Ishikawa (cell line): ENCODE measurements around the gene ECSIT.
A peak's percentile ranks its signal among the peaks of the same experiment; 100 is the strongest.

Source experiments
- CEBPB ChIP-seq: IDR thresholded peaks from 2 replicates; pipeline ENCODE4 v1.6.1; 2012
- CREB1 ChIP-seq: IDR thresholded peaks from 2 replicates; pipeline ENCODE4 v1.6.1; 2012; ENCODE audit warnings: low read depth
- EGR1 ChIP-seq: IDR thresholded peaks from 2 replicates; pipeline ENCODE4 v1.6.1; 2012
- EP300 ChIP-seq: IDR thresholded peaks from 2 replicates; pipeline ENCODE4 v1.6.1; 2012; ENCODE audit warnings: borderline replicate concordance
- FOXM1 ChIP-seq: IDR thresholded peaks from 2 replicates; pipeline ENCODE4 v1.6.1; 2012; ENCODE audit warnings: low read depth, borderline replicate concordance
- NFIC ChIP-seq: IDR thresholded peaks from 2 replicates; pipeline ENCODE4 v1.6.1; 2012
- RAD21 ChIP-seq: IDR thresholded peaks from 2 replicates; pipeline ENCODE4 v1.6.1; 2012; ENCODE audit warnings: low read depth
- TAF1 ChIP-seq: IDR thresholded peaks from 2 replicates; pipeline ENCODE4 v1.6.1; 2012; ENCODE audit warnings: low read depth, mild to moderate bottlenecking
- TCF12 ChIP-seq: IDR thresholded peaks from 2 replicates; pipeline ENCODE4 v1.6.1; 2012; ENCODE audit warnings: low read depth
- TEAD4 ChIP-seq: IDR thresholded peaks from 2 replicates; pipeline ENCODE4 v1.6.1; 2012
- YY1 ChIP-seq: IDR thresholded peaks from 2 replicates; pipeline ENCODE4 v1.6.1; 2012; ENCODE audit warnings: low read depth
- ZBTB7A ChIP-seq: IDR thresholded peaks from 2 replicates; pipeline ENCODE4 v1.6.1; 2012; ENCODE audit warnings: low read depth
- TF ChIP-seq, protein P1 (sequence below): IDR thresholded peaks from 2 replicates; pipeline ENCODE4 v1.6.1; 2012
- TF ChIP-seq, protein P2 (sequence below): IDR thresholded peaks from 2 replicates; pipeline ENCODE4 v1.6.1; 2012; ENCODE audit warnings: low read depth, mild to moderate bottlenecking
- TF ChIP-seq, protein P3 (sequence below): IDR thresholded peaks from 2 replicates; pipeline ENCODE4 v1.6.1; 2012

Gene ECSIT, protein sequence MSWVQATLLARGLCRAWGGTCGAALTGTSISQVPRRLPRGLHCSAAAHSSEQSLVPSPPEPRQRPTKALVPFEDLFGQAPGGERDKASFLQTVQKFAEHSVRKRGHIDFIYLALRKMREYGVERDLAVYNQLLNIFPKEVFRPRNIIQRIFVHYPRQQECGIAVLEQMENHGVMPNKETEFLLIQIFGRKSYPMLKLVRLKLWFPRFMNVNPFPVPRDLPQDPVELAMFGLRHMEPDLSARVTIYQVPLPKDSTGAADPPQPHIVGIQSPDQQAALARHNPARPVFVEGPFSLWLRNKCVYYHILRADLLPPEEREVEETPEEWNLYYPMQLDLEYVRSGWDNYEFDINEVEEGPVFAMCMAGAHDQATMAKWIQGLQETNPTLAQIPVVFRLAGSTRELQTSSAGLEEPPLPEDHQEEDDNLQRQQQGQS

DNA sequence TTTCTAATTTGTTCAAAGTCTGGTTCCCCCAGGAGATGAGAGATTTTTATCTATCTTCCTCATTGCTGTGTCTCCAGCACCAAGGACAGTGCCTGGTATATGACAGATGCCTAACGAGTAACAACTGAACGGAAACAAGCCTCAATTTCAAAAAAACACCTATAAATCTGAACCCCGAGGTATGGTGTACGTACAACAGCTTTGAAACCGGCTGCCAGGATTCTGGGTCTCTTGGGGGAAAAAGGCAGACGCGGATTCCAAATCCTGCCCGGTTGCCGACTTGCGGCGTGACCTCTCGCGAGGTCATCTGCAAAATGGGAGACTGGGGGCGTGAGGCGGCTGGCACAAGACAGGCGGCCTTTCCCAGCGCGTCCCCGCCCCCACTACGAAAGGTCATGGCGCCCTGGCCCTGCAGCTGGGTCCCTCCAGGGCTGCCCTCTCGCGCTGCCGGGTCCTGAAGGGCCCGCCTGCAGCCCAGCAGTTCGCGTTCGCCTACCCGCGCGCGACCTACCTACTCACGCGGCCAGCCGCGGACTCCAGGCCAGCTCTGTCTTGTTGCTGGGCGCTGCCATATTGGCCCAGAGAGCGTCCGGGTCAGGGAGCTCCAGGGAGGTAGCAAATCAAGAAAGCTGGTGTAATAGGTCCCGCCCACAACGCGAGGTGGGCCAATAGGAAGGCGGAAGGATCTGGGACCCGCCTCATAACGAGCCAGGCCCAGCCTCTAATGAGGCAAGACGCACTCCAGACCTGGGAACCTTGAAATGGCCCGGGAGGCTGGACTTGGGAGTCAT, at the start of gene ECSIT:
TSS of gene ECSIT (minus strand) at position 584 of the 791 bp plus-strand sequence. CDS start 9,964 bp downstream, outside the sequence.
- TF ChIP-seq NFIC (no peak), CEBPB (no peak), TEAD4 (no peak), TCF12 (no peak), CREB1 (no peak), EGR1 (peak; percentile 60), YY1 (peak; percentile 98), ZBTB7A (no peak), TAF1 (peak; percentile 85), EP300 (no peak), RAD21 (no peak)
- TF ChIP-seq, protein P1, sequence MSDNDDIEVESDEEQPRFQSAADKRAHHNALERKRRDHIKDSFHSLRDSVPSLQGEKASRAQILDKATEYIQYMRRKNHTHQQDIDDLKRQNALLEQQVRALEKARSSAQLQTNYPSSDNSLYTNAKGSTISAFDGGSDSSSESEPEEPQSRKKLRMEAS, result peak; percentile 77
- TF ChIP-seq, protein P2, sequence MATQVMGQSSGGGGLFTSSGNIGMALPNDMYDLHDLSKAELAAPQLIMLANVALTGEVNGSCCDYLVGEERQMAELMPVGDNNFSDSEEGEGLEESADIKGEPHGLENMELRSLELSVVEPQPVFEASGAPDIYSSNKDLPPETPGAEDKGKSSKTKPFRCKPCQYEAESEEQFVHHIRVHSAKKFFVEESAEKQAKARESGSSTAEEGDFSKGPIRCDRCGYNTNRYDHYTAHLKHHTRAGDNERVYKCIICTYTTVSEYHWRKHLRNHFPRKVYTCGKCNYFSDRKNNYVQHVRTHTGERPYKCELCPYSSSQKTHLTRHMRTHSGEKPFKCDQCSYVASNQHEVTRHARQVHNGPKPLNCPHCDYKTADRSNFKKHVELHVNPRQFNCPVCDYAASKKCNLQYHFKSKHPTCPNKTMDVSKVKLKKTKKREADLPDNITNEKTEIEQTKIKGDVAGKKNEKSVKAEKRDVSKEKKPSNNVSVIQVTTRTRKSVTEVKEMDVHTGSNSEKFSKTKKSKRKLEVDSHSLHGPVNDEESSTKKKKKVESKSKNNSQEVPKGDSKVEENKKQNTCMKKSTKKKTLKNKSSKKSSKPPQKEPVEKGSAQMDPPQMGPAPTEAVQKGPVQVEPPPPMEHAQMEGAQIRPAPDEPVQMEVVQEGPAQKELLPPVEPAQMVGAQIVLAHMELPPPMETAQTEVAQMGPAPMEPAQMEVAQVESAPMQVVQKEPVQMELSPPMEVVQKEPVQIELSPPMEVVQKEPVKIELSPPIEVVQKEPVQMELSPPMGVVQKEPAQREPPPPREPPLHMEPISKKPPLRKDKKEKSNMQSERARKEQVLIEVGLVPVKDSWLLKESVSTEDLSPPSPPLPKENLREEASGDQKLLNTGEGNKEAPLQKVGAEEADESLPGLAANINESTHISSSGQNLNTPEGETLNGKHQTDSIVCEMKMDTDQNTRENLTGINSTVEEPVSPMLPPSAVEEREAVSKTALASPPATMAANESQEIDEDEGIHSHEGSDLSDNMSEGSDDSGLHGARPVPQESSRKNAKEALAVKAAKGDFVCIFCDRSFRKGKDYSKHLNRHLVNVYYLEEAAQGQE, result peak; percentile 97
- TF ChIP-seq, protein P3, sequence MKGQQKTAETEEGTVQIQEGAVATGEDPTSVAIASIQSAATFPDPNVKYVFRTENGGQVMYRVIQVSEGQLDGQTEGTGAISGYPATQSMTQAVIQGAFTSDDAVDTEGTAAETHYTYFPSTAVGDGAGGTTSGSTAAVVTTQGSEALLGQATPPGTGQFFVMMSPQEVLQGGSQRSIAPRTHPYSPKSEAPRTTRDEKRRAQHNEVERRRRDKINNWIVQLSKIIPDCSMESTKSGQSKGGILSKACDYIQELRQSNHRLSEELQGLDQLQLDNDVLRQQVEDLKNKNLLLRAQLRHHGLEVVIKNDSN, result no peak

DNA sequence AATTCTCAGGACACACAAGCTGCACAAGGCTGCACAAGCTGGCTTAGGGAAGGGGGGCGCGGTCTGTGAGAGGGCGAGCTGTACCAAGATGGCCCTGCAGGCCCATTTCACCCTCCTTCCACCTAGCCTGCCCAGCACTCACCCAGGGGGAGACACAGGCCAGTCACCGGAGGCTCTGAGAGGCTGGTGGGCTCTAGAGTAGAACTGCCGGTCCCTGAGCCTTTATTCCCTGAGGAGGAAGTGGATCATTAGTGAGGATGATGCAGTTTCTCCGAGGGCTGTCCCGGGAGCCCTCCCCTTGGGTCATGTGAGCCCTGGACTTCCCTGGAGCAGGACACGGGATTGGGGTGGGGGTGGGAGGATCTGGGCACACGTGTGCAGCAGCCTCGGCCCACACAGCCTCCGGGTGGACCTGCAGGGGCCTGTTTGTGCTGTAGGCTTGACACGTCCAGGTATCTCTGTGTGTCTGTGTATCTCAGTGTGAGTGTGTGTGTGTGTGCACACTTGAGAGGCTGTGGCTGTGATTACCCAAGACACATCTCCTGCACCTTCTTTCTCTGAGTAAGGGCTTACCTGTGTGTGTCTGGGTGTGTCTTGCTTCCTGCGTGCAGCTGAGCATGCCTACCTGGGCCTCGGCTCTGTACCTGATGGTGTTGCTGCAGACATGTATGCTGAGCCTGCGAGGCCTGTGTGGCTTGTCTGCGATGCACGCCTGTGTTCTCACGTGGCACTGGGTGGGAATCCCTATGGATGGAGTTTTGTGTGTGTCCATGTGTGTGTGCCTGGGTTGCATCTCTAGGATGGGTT, 48.7 kb upstream of the ECSIT start, which contains the start of gene ACP5:
TSS of gene ACP5 (minus strand) at position 195 of the 807 bp plus-strand sequence. CDS start 328 bp downstream, outside the sequence.
- TF ChIP-seq CREB1 (no peak), YY1 (no peak), RAD21 (no peak), EP300 (no peak), ZBTB7A (no peak), TEAD4 (no peak), NFIC (no peak), CEBPB (no peak), FOXM1 (no peak), TAF1 (no peak), TCF12 (no peak), EGR1 (no peak)
- TF ChIP-seq, protein P3, result no peak
- TF ChIP-seq, protein P1, result no peak
- TF ChIP-seq, protein P2, result no peak

DNA sequence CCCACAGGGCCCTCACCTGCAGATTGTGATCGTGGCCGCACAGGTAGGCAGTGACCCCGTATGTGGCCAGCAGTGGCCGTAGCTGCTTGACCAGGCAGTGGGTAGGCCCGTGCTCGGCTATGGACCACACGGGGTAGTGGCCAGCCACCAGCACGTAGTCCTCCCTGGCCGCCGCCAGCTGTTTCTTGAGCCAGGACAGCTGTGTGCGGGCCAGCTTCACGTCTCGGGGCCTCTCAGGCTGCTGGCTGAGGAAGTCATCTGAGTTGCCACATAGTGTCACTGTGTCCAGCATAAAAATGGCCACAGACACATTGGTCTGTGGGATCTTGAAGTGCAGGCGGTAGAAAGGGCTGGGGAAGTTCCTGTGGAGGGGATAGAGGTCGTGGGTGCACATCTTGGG, 47.3 kb upstream of the ECSIT start:
- TF ChIP-seq TEAD4 (no peak), EP300 (no peak), NFIC (no peak), TCF12 (no peak), TAF1 (no peak), ZBTB7A (no peak), EGR1 (no peak), YY1 (no peak), CREB1 (no peak)
- TF ChIP-seq, protein P1, result no peak
- TF ChIP-seq, protein P2, result no peak
